ENCODE results near the gene RNF208.

Gene RNF208

DNA sequence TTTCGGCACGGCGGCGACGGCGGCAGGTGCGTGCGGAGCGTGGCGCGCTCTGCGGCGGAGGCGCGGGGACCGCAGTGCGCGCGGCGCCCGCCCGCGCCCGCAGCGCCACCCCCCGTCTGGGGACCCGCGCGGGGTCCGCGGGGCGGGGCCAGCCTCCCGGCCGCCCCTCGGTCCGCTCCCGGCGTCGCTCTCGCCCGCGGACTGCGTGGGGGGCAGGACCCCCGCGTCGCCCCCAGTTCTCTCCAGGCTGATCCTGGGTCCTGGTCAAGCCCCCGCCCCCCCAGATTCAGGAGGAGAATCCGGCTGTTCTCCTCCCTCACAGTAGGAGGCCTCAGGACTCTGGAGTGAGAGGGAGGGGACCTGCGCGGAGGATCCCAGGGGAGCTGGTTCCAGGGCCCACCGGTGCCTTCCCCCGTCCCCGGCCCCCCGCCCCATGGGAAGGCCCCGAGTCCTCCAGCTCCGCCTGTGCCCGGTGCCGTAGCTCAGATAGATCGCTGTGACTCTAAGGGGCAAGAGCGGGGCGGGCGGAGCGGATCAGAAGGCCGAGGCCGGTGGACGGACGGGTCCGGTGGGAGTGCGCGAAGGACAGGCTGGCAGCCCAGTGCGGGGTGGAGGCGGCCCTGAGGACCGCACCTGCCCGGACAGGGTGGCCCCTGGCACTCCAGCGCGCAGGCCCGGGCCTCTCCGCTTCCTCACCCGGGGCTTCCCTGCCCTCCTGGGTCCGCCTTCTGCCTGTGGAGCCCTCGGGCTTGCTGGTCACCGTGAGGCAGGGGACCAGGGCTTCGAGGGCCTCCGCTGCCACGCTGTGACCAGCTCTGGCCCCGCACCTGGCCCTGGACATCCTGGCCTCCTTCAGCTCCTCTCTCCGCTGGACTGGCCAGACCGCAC lies at the start of gene RNF208:
RNF208 (minus strand) TSS at position 51 of the 888 bp plus-strand sequence. CDS start 1,028 bp downstream, outside the sequence.
- peak; percentile 26 for DNase-seq (ENCODE audit: low read depth)

DNA sequence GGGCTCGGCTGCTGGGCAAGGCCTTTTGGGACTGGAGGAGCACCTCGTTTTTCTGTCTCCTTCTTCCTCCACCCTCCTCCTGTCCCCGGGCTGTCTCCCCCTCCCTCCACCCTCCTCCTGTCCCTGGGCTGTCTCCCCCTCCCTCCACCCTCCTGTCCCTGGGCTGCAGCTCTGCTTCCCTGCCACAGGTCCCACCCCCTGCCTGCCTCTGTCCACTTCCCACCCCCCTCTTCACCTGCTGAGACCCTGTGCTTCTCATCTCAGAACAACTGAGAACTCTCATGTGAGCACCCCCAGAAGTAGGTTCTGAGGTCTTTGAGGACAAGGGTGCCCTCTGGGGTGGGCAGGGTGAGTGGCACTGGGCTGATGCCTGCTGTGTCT lies 49.6 kb upstream of the RNF208 start:
- no peak for DNase-seq (ENCODE audit: low read depth)

DNA sequence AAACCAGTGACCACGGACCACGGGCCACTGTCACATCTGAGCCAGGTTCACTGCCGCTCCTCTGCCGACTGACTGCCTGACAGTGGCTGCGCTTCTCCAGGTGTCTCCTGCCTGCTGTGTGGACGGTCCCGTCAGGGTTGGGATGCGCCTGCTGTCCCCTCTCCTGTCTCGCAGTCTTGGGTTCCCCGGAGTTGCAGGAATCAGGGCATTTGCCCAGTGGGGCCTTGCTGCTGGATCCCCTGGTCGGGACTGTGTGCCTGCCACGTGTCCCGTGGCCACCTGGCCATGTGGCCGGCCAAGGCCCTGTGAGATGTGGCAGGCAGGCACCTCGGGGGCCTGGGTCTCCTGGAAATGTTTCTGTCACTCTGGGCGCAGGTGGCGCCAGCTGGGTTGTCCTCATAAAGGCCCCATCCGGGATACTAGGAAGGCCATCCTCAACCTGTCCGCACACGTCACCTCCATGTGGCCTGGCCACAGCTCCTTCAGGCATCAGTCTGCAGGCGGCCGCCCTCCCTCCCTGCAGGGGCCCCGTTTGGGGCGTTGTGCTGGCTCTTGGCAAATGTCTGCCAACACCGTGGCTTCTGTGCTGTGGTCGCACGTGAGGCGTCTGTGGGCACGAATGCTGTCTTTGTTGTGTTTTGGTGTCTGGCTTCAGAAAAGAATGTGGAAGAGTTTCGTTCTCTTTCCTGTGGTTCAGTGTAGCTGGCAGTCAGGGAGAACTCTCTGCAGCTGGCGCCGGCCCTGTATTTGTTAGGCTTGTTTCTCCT lies 49.1 kb upstream of the RNF208 start:
- DNase-seq (ENCODE audit: low read depth): no peak

DNA sequence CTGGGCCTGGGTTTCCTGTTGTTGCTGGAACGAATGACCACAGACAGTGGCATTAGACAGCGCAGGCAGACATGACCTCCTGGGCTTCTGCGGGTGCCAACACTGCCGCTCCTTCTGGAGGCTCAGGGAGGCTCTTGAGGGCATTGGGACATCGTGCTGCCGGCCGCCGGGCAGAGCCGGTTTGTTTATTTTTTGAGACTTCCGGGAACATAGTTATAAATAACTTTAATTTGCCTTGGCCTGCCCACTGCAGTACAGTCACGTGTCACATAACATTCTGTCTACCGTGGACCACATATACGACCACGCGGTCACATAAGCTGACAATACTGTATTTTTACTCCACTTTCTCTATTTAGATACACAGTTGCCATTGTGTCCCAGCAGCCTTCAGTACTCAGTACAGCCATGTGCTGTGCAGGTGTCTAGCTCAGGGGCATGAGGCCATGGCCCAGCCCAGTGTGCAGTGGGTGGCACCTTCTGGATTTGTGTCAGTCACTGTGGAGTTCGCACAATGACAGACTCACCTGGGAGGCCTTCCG lies 47.3 kb upstream of the RNF208 start:
- DNase-seq (ENCODE audit: low read depth): peak; percentile 89

DNA sequence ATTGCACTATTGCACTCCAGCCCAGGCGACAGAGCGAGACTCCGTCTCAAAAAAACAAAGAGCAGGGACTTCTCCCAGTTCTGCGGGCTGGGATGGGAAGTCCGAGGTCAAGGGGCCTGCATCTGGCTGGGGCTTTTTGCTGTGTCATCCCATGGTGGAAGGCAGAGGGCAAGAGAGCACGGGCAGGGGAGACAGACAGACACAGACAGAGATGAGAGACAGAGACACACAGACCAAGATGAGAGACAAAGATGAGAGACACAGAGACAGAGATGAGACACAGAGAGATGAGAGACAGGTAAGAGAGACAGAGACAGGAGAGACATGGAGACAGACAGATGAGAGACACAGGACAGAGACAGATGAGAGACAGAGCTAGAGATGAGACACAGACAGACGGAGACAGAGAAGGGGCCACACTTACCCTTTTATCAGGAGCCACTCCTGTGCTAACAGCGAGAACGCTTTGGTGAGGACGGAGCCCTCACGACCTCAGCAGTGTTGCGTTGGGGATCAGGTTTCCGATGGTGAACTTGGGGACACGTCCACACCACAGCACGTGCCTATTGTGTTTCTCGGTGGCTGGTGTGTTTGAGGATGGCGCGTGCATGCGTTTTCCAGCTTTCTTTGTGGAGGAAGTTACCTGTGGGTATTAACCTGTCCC lies 46.6 kb upstream of the RNF208 start:
- no peak for DNase-seq (ENCODE audit: low read depth)

- DNase-seq (ENCODE audit: low read depth): no peak
Measured at GRCh38 chr9:137267933-137268355, 45.9 kb upstream of the RNF208 start.

DNA sequence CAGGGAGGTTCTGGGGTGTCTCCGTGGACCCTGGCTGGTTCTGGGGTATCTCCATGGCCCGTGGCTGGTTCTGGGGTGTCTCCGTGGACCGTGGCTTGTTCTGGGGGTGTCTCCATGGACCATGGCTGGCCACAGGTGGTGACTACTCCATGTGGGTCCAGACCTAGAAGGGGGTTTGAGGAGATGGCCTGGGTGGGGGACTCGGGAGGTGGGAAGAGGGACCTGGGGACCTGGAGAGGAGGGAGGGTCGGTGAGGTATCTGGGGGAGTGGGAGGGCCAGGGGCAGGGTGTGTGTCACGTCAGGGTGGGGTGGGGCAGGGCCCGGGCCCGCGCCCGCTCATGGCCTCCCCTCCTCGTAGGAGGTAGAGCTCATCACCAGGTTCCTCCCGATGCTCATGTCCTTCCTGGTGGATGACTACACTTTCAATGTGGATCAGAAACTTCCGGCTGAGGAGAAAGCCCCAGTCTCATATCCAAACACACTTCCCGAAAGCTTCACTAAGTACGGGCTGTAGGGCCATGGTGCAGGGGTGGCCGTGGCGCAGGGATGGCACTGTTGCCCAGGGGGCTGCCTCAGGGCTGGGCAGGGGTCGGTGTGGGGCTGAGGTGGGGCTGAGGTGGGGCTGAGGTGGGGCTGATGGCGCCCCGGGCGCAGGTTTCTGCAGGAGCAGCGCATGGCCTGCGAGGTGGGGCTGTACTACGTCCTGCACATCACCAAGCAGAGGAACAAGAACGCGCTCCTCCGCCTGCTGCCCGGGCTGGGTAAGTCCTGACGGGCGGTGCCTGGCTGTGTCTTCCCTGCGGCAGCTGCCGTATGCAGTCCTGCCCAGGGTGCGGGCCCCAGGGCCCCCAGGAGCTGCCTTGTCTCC lies 44.8 kb upstream of the RNF208 start:
- no peak for DNase-seq (ENCODE audit: low read depth)

- no peak for DNase-seq (ENCODE audit: low read depth)
Measured at GRCh38 chr9:137266162-137266527, 44.1 kb upstream of the RNF208 start.

GRCh38 chr9:137265496-137266161 lies 43.6 kb upstream of the RNF208 start:
- no peak for DNase-seq (ENCODE audit: low read depth)

- no peak for DNase-seq (ENCODE audit: low read depth)
Measured at GRCh38 chr9:137264067-137264466, 42.0 kb upstream of the RNF208 start.

DNA sequence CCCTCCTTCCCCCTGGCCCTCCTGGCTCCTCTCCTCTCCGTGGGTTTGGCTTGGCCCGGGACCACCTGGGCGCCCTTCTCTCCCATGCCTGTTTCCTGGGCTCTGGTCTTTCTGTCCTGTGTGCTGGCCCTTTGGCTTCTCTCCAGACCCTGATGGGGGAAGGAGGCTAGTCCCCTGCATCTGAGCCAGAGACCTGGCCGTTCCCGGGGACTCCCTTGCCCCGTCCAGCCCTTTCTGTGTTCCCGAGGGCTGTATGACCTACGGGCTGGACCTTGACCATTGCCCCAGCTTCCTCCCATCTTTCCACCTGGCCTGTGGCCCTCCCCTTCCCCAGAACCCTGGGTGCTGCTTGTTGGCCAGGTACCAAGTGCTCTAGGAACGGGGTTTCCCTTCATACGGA lies 41.5 kb upstream of the RNF208 start:
- no peak for DNase-seq (ENCODE audit: low read depth)

- DNase-seq (ENCODE audit: low read depth): no peak
Measured at GRCh38 chr9:137262909-137263285, 40.9 kb upstream of the RNF208 start.

- peak; percentile 54 for DNase-seq (ENCODE audit: low read depth)
Measured at GRCh38 chr9:137262173-137262908, 40.3 kb upstream of the RNF208 start.

GRCh38 chr9:137256856-137257255 lies 34.8 kb upstream of the RNF208 start:
- DNase-seq (ENCODE audit: low read depth): no peak

DNA sequence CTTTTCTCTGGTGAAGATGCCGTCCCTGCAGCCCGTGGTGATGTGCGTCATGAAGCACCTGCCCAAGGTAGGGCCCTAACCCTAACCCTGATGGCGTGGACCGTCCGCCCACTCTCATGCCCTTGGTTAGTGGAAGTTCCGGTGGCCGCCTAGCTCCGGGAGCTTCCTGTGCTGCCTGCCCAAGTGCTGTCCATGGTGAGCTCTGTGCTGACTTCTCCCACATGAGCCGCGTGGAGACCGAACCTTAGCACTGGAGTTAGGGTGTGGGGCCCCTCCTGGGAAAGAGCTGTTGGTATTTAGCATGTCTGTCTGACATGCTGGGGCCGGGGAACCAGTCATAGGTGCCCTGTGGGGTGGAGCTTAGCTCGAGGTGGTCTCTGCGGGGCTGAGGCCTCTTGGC lies 34.3 kb upstream of the RNF208 start:
- DNase-seq (ENCODE audit: low read depth): no peak

- peak; percentile 50 for DNase-seq (ENCODE audit: low read depth)
Measured at GRCh38 chr9:137255448-137256114, 33.5 kb upstream of the RNF208 start.

GRCh38 chr9:137254624-137255447 lies 32.8 kb upstream of the RNF208 start, which contains the start of gene NELFB:
NELFB (plus strand) TSS chr9:137255327.
- DNase-seq (ENCODE audit: low read depth): peak; percentile 88
